Thoracic aorta (tissue), 2 donors: ENCODE results near the gene OLA1. TPM values are rescaled to one million over a fixed set of nuclear protein-coding genes. Genes with fewer than 3 reads are reported as not detected.
"Not testable (repeated sequence)": the region's sequence is repeated elsewhere in the genome, so short reads cannot be mapped to it uniquely, and the experiment has no call there.

ENCODE experiments used
- ATAC-seq: fragments of 150-250 bp; one replicate; pipeline ENCODE4 v1.8.0; 2017; ENCODE audit warnings: low read depth; ENCODE audit not compliant: insufficient number of reproducible peaks, low FRiP score
- DNase-seq: peaks from one replicate; pipeline ENCODE4 v3.0.0-alpha.2; 2020; ENCODE audit warnings: low spot score
- H3K27ac ChIP-seq, 2 donors: fragments of 200-600 bp; sonication (generic); 1 replicate in 1 of 2; 2 replicates in 1 of 2; pipeline ENCODE4 v1.5.1; 2016; ENCODE audit warnings: mild to moderate bottlenecking in 2 of 2, moderate library complexity in 2 of 2
- H3K27me3 ChIP-seq: fragments of 200-600 bp; sonication (generic); replicated peaks from 2 replicates; pipeline ENCODE4 v1.6.0; 2016; ENCODE audit warnings: mild to moderate bottlenecking; ENCODE audit not compliant: insufficient read depth
- H3K36me3 ChIP-seq: fragments of 200-600 bp; sonication (generic); one replicate; pipeline ENCODE4 v1.5.1; 2016
- H3K4me1 ChIP-seq, 2 donors: fragments of 200-600 bp; sonication (generic); 1 replicate in 1 of 2; 2 replicates in 1 of 2; pipeline versions ENCODE4 v1.5.1 to v1.6.0; 2016; ENCODE audit warnings: low read depth in 2 of 2, mild to moderate bottlenecking in 1 of 2; ENCODE audit not compliant: control insufficient read depth in 1 of 2
- H3K4me3 ChIP-seq: fragments of 200-600 bp; sonication (generic); 2 replicates; pipeline ENCODE4 v1.5.1; 2016; ENCODE audit warnings: mild to moderate bottlenecking
- H3K9me3 ChIP-seq: fragments of 200-600 bp; sonication (generic); 2 replicates; pipeline ENCODE4 v1.5.1; 2016
- total RNA-seq, 2 donors: library from RNA; depleted of rRNA; stranded (reverse); fragments of >200 nt; gene quantifications; one replicate each; pipeline versions ENCODE4 v1.1.0 to v1.2.3, GENCODE V29; 2016
- TF ChIP-seq, protein P1 (sequence below): fragments of 200-600 bp; sonication (generic); IDR thresholded peaks from one replicate; pipeline ENCODE4 v1.5.1; 2019; ENCODE audit warnings: antibody characterized with exemption

OLA1 gene
- total RNA-seq, 2 donors from 2014 or later = 15.2 to 48.0 TPM

DNA sequence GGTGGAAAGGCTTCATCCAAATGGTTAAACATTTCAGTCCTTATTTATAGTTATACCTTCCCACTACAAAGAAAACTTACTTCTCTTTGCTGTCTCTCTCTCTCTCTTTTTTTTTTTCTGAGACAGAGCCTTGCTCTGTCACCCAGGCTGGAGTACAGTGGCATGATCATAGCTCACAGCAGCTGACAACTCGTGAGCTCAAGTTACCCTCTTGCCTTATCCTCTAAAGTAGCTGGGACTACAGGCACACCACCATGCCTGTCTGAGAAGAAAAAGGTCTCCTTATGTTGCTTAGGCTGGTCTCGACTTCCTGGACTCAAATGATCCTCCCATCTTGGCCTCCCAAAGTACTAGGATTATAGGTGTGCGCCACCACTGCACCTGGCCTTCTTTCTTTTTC is 32.3 kb upstream of the OLA1 start:
- Histone ChIP-seq H3K36me3 (no peaks in the 10 kb centered on the region), H3K4me3 (no peak overlapping the region), H3K27ac (no peak overlapping the region), H3K27me3 (no peaks in the 10 kb centered on the region), H3K9me3 (no peaks in the 10 kb centered on the region), H3K4me1 (no peaks in the 10 kb centered on the region)
- TF ChIP-seq, protein P1, sequence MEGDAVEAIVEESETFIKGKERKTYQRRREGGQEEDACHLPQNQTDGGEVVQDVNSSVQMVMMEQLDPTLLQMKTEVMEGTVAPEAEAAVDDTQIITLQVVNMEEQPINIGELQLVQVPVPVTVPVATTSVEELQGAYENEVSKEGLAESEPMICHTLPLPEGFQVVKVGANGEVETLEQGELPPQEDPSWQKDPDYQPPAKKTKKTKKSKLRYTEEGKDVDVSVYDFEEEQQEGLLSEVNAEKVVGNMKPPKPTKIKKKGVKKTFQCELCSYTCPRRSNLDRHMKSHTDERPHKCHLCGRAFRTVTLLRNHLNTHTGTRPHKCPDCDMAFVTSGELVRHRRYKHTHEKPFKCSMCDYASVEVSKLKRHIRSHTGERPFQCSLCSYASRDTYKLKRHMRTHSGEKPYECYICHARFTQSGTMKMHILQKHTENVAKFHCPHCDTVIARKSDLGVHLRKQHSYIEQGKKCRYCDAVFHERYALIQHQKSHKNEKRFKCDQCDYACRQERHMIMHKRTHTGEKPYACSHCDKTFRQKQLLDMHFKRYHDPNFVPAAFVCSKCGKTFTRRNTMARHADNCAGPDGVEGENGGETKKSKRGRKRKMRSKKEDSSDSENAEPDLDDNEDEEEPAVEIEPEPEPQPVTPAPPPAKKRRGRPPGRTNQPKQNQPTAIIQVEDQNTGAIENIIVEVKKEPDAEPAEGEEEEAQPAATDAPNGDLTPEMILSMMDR = no peak
- DNase-seq (no peak), ATAC-seq (no peak)

DNA sequence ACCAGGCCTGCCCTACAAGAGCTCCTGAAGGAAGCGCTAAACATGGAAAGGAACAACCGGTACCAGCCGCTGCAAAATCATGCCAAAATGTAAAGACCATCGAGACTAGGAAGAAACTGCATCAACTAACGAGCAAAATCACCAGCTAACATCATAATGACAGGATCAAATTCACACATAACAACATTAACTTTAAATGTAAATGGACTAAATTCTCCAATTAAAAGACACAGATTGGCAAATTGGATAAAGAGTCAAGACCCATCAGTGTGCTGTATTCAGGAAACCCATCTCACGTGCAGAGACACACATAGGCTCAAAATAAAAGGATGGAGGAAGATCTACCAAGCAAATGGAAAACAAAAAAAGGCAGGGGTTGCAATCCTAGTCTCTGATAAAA is 21.9 kb upstream of the OLA1 start:
- ATAC-seq, H3K27ac ChIP-seq, H3K9me3 ChIP-seq, DNase-seq, H3K36me3 ChIP-seq, H3K4me3 ChIP-seq, H3K4me1 ChIP-seq, H3K27me3 ChIP-seq: not testable (repeated sequence)

- no peaks in the 10 kb centered on the region for H3K9me3 ChIP-seq
- no peak overlapping the region for H3K4me3 ChIP-seq
- TF ChIP-seq, protein P1 = no peak
- no peaks in the 10 kb centered on the region for H3K27me3 ChIP-seq
- H3K36me3 ChIP-seq = no peaks in the 10 kb centered on the region
- DNase-seq = no peak
- H3K27ac ChIP-seq = no peak overlapping the region
- no peak for ATAC-seq
- no peaks in the 10 kb centered on the region for H3K4me1 ChIP-seq
These were observed 18.0 kb upstream of the OLA1 start for GRCh38 chr2:174266288-174266687.

- no peaks in the 10 kb centered on the region for H3K9me3 ChIP-seq
- no peaks in the 10 kb centered on the region for H3K27me3 ChIP-seq
- ATAC-seq (no peak), DNase-seq (no peak)
- H3K4me1 ChIP-seq = no peaks in the 10 kb centered on the region
- TF ChIP-seq, protein P1 = no peak
- no peak overlapping the region for H3K4me3 ChIP-seq
- H3K27ac ChIP-seq = no peak overlapping the region
- H3K36me3 ChIP-seq = no peaks in the 10 kb centered on the region
These were observed 15.7 kb upstream of the OLA1 start for GRCh38 chr2:174263997-174264396.

DNA sequence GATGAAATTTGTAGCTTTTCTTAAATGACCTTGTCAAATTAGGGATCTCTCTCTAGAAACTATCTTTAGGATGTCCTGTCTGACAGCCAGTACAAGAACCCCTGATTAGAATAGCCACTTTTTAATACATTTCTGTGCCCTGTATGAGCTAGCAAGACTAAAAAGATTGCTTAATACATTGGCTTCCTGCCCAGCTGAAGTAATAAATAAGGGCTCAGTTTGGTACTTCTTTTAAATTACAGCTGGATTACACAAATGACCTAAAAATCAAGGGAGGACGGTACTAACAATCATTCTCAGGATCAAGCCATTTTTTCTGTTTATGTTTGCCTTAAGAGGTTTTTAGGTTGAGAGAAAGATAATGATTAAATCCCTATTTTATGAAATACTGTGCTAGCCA is 11.6 kb upstream of the OLA1 start:
- H3K9me3 ChIP-seq = no peaks in the 10 kb centered on the region
- H3K27ac ChIP-seq = no peak overlapping the region
- ATAC-seq = no peak
- H3K36me3 ChIP-seq = no peaks in the 10 kb centered on the region
- H3K27me3 ChIP-seq = no peaks in the 10 kb centered on the region
- H3K4me1 ChIP-seq = no peaks in the 10 kb centered on the region
- TF ChIP-seq, protein P1 = no peak
- no peak for DNase-seq
- no peak overlapping the region for H3K4me3 ChIP-seq

- no peaks in the 10 kb centered on the region for H3K9me3 ChIP-seq
- no peak overlapping the region for H3K27ac ChIP-seq
- H3K4me3 ChIP-seq = no peak overlapping the region
- H3K27me3 ChIP-seq = no peaks in the 10 kb centered on the region
- ATAC-seq = no peak
- no peaks in the 10 kb centered on the region for H3K4me1 ChIP-seq
- TF ChIP-seq, protein P1 = no peak
- H3K36me3 ChIP-seq = no peaks in the 10 kb centered on the region
- no peak for DNase-seq
These were observed 5.9 kb upstream of the OLA1 start for GRCh38 chr2:174254267-174254666.
